Measurements from ENCODE around the gene DENND6B.

DNA sequence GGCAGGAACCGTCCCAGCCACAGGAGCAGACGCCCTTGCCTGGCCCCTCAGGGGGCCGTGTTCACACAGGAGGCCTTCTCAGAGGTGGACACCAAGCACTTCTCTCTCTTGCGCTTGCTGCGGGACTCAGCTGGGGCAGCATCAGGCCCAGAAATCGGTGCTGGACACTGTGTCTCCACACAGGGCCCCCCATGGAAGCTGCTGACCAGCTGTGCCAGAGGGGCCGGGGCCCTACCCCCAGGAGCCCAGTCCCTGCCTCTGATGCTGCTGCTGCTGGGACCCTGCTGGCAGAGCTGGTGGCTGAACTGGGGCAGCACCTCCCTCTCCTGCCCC lies 23.3 kb downstream of the DENND6B start:
- no peak for TF ChIP-seq CTCF (IDR thresholded peaks at IDR 0.05; ENCODE audit: low read depth, low read length, missing input control)
- TF ChIP-seq, protein P1, sequence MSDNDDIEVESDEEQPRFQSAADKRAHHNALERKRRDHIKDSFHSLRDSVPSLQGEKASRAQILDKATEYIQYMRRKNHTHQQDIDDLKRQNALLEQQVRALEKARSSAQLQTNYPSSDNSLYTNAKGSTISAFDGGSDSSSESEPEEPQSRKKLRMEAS (IDR thresholded peaks at IDR 0.05) = no peak
- no peak for TF ChIP-seq TAF1 (conservative IDR thresholded peaks at IDR 0.05)
- TF ChIP-seq RAD21 (IDR thresholded peaks at IDR 0.05) = no peak
- TF ChIP-seq RXRA (IDR thresholded peaks at IDR 0.05) = no peak
- no peak for TF ChIP-seq FOXA1 (IDR thresholded peaks at IDR 0.05)

Data from liver (tissue), 3 donors.